Activated T-helper 1 cell treated with anti-CD3 and anti-CD28 coated beads, Interleukin-2, amount 50 U/mL, for 16 hours (primary cell): ENCODE results near the gene OR52A1.

Experiments used
- DNase-seq, 2 donors: peaks; one replicate each; pipeline ENCODE4 v3.0.0-alpha.2; 2020; ENCODE audit warnings: low read depth in 1 of 2, low spot score in 1 of 2

OR52A1 gene

GRCh38 chr11:5136261-5136660, 18.3 kb downstream of the OR52A1 start:
- no peak for DNase-seq

DNA sequence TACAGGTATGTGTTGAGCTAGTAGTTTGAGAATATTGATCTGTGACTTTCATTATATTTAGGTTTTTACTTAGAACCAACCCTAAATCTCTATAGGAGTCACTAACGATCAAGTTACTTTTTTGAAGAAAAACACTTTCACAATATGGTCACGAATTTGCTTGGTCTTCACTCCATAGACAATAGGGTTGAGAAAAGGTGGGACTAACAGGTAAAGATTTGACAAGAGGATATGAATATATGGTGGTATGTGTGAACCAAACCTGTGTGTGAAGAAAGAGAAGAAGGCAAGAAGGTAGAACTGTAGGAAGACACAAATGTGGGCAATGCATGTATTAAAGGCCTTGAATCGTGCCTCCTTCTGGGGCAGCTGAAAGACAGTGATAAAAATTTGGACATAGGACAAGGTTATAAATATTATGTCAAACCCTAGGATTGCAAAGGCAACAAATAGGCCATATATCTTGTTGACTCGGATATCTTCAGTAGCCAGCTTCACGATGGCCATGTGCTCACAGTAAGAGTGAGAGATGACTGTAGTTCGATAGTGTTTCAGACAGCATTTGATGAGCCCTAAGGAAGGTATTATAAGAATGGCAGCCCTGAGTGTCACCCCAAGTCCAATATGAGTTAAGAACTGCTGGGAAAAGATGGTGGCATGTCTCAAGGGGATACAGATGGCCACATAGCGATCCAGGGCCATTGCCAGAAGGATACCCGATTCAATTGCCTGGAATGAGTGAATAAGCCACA, 22.8 kb downstream of the OR52A1 start:
- DNase-seq, result no peak

- DNase-seq, result no peak
Observed at GRCh38 chr11:5129457-5129877, 25.1 kb downstream of the OR52A1 start.

GRCh38 chr11:5124891-5125620, 29.5 kb downstream of the OR52A1 start:
- no peak for DNase-seq

DNA sequence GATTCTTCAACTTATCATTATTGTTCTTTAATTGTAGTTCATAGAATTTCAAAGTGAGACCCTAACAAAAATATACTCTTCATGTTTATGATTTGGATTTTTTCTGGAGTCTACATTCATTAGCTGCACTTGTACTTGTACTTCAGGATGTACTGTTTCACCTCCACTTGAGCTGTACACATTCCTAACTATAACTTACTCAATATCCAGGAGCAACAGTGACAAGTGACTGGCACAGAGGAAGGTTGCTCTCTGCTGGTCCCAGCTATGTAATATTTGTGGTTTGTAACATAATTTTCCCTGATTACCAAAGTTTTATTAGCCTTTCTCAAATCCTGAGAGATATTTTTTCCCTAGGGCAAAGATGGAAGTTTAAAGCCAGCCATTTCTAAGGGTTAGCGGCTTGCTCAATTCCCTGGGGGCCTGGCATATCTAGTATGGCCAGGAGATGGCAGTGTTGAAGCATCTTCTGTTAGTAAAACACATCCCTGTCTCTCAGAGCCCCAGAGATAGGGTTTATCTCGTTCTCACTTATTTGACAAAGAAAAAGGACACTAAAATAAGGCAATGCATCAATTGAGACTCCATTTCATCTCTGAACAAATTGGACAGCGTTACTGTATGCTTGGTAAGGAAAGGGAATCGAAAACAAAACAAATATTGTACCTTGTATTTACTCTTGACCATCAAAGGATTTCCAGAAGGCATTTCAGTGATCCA, 30.6 kb downstream of the OR52A1 start:
- DNase-seq, result no peak

DNA sequence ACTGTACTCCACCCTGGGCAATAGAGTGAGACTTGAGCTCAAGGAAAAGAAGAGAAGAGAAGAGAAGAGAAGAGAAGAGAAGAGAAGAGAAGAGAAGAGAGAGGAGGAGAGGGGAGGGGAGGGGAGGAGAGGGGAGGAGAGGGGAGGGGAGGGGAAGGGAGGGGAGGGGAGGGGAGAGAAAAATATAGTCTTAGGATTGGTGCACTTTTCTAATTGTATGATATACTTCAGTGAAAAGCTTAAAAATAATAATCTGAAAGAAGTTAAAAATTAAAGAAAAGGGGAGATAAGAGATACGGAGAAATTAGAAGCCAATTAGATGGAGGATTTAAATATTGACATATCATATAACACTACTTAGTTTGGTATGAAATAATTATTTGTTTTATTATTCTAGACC, 35.7 kb downstream of the OR52A1 start:
- no peak for DNase-seq

- DNase-seq, result no peak
Observed at GRCh38 chr11:5117588-5117987, 37.0 kb downstream of the OR52A1 start.

DNA sequence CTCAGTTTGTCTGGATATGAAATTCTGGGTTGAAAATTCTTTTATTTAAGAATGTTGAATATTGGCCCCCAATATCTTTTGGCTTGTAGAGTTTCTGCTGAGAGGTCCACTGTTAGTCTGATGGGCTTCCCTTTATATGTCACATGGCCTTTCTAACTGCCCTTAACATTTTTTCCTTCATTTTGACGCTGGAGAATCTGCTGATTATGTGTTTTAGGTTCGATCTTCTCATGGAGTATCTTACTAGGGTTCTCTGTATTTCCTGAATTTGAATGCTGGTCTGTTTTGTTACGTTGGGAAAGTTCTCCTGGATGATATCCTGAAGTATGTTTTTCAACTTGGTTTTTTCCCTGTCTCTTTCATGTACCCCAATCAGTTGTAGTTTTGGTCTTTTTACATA, 39.2 kb downstream of the OR52A1 start:
- no peak for DNase-seq

- DNase-seq, result no peak
Observed at GRCh38 chr11:5107285-5107684, 47.3 kb downstream of the OR52A1 start.

GRCh38 chr11:5103066-5103465, 51.5 kb downstream of the OR52A1 start:
- DNase-seq, result no peak

GRCh38 chr11:5102246-5102645, 52.3 kb downstream of the OR52A1 start:
- no peak for DNase-seq

- no peak for DNase-seq
Observed at GRCh38 chr11:5096011-5096410, 58.5 kb downstream of the OR52A1 start.
